HG03354 (cell line): ENCODE results near the gene UBE2E2.
"Not testable (repeated sequence)": the region's sequence is repeated elsewhere in the genome, so short reads cannot be mapped to it uniquely, and the experiment has no call there.

Source experiments
- ATAC-seq: cut with Tn5 transposase; IDR thresholded peaks from one replicate; pipeline ENCODE4 v1.9.1; 2021; ENCODE audit warnings: mild to moderate bottlenecking; ENCODE audit not compliant: unreplicated experiment, poor library complexity, severe bottlenecking

The UBE2E2 gene

GRCh38 chr3:23316924-23317323, 113.8 kb downstream of the UBE2E2 start:
- no peak for ATAC-seq

- no peak for ATAC-seq
Measured at GRCh38 chr3:23319366-23320312, 116.5 kb downstream of the UBE2E2 start.

- no peak for ATAC-seq
Measured at GRCh38 chr3:23320586-23321570, 117.8 kb downstream of the UBE2E2 start.

GRCh38 chr3:23324745-23325144, 121.6 kb downstream of the UBE2E2 start:
- ATAC-seq: peak; percentile 74

GRCh38 chr3:23325466-23326065, 122.4 kb downstream of the UBE2E2 start:
- ATAC-seq: no peak

GRCh38 chr3:23329471-23330105, 126.5 kb downstream of the UBE2E2 start:
- ATAC-seq: no peak

- no peak for ATAC-seq
Measured at GRCh38 chr3:23330568-23330967, 127.4 kb downstream of the UBE2E2 start.

- no peak for ATAC-seq
Measured at GRCh38 chr3:23331141-23331935, 128.2 kb downstream of the UBE2E2 start.

- no peak for ATAC-seq
Measured at GRCh38 chr3:23333633-23334032, 130.5 kb downstream of the UBE2E2 start.

GRCh38 chr3:23336853-23337252, 133.7 kb downstream of the UBE2E2 start:
- ATAC-seq: not testable (repeated sequence)

- peak; percentile 79 for ATAC-seq
Measured at GRCh38 chr3:23341147-23341838, 138.2 kb downstream of the UBE2E2 start.

- ATAC-seq: no peak
Measured at GRCh38 chr3:23342343-23342742, 139.2 kb downstream of the UBE2E2 start.

- ATAC-seq: no peak
Measured at GRCh38 chr3:23343509-23343908, 140.4 kb downstream of the UBE2E2 start.

GRCh38 chr3:23344886-23345285, 141.8 kb downstream of the UBE2E2 start:
- no peak for ATAC-seq

GRCh38 chr3:23349444-23349843, 146.3 kb downstream of the UBE2E2 start:
- not testable (repeated sequence) for ATAC-seq

- no peak for ATAC-seq
Measured at GRCh38 chr3:23356169-23356568, 153.0 kb downstream of the UBE2E2 start.

GRCh38 chr3:23356923-23357322, 153.8 kb downstream of the UBE2E2 start:
- ATAC-seq: no peak

GRCh38 chr3:23359116-23359515, 156.0 kb downstream of the UBE2E2 start:
- no peak for ATAC-seq
